ENCODE results near the gene PCDH18.
"Not testable (repeated sequence)": the region's sequence is repeated elsewhere in the genome, so short reads cannot be mapped to it uniquely, and the experiment has no call there.

PCDH18 gene

DNA sequence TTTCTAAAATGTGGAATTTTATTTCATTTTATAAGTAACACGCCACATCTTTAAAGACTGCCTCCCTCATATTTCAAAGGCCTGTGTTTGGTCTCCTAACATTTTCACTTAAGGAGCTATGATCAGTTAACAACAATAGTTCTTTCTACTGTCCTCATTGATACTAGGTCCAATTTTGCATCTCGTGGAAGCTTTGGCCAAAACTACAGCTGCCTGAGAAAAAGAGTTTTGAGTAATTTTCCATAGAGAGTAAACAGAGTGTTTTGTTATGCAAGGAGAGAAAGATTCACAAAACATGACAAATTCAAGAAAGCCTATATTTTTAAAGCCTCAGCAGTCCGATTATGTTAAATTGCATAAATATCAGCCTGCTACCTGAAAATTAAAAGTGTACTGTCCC, 11.4 kb upstream of the PCDH18 start:
- TF ChIP-seq CTCF (IDR thresholded peaks at IDR 0.05; ENCODE audit: low read depth, low read length), result no peak
- no peak for DNase-seq (ENCODE audit: extremely low read depth, low read depth)

DNA sequence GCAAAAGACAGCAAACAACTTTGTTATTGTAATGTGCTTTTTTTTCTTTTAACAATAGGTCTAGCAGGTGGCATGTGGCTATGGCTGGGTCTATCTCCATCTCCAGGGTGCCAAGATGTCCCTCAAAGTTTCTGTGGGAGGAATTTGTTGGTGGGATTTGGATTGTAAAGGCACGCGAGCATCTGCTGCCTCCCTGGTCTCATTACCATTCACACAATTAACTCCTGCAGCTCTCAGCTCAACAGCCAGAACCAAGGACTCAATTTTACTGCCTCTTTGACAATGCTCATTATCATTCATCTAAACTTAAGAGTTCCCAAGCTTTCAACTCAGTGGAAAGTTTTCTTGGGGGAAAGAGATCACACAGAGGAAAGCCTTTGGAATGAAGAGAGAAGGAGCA, 10.9 kb upstream of the PCDH18 start:
- no peak for TF ChIP-seq CTCF (IDR thresholded peaks at IDR 0.05; ENCODE audit: low read depth, low read length)
- no peak for DNase-seq (ENCODE audit: extremely low read depth, low read depth)

DNA sequence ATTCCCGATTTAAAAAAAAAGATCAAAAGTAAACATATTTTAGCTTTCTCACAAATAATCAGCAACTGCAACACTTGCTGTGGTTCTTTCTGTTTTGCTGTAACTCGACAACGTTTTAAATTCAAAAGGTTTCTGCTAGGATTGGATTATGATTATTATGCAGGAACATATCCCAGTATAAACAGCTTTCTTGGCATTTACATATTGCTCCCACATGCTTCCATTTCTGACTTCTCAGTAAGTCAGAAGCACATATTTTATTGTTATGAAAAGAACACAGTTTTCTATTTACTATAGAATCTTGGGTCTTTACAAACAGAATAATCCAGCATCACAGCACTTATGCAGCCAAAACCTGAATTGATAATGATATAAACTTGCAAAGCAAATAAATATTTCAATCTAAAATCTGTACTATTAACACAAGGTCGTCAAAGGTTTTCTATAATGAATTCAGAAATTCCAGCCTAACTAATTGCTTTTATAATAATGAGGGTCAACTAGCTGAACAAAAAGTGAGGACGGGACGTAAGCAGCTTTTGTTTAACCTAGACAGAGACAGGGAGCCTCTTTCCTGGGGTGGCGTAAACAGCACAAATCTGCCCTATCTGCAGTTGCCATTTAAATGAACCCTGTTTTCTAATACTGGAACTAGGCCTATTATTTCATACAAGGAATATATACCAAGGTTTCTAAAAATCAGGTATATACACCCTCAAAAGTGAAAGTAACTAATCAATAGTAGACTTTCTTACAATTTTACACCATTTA, 9.8 kb upstream of the PCDH18 start:
- no peak for DNase-seq (ENCODE audit: extremely low read depth, low read depth)
- TF ChIP-seq CTCF (IDR thresholded peaks at IDR 0.05; ENCODE audit: low read depth, low read length), result no peak

DNA sequence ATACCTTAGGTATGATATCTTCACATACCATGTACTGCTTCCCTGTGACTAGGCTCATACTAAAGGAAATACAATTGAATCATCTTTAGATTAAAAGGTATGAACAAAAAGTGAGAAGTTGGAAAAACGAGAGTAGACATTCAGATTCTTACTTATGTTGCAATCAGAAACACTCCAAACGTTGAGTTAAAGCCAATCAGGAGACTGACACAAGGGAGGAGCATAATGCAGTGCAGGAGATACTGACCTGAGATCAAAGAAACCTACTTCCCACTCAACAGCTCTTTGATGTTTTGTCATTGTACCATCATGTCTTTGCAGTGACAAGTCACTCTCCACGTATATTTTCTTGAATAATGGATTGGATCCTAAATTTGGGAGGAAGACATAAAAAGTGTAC, 8.9 kb upstream of the PCDH18 start:
- TF ChIP-seq CTCF (IDR thresholded peaks at IDR 0.05; ENCODE audit: low read depth, low read length), result no peak
- DNase-seq (ENCODE audit: extremely low read depth, low read depth), result no peak

GRCh38 chr4:137540356-137540755, 8.1 kb upstream of the PCDH18 start:
- TF ChIP-seq CTCF (IDR thresholded peaks at IDR 0.05; ENCODE audit: low read depth, low read length), result no peak
- no peak for DNase-seq (ENCODE audit: extremely low read depth, low read depth)

GRCh38 chr4:137538526-137538925, 6.2 kb upstream of the PCDH18 start:
- no peak for DNase-seq (ENCODE audit: extremely low read depth, low read depth)
- no peak for TF ChIP-seq CTCF (IDR thresholded peaks at IDR 0.05; ENCODE audit: low read depth, low read length)

- not testable (repeated sequence) for DNase-seq (ENCODE audit: extremely low read depth, low read depth)
These were observed 5.5 kb upstream of the PCDH18 start for GRCh38 chr4:137537807-137538206.
